Fibroblast of villous mesenchyme (primary cell): ENCODE data around the gene SLC6A13. TPM values are rescaled to one million over a fixed set of nuclear protein-coding genes. Genes with fewer than 3 reads are reported as not detected.

Source experiments
- DNase-seq: peaks from one replicate; pipeline ENCODE4 v3.0.0-alpha.2; 2010; ENCODE audit warnings: low read depth
- H3K4me3 ChIP-seq: 2 replicates; pipeline ENCODE4 v1.5.1; 2011; ENCODE audit warnings: low read depth, mild to moderate bottlenecking, low read length
- total RNA-seq: library from RNA; depleted of rRNA; stranded (reverse); fragments of >200 nt; gene quantifications from 2 replicates; pipeline ENCODE4 v1.2.3, GENCODE V29; 2012
- TF ChIP-seq, protein P1 (sequence below): IDR thresholded peaks from 2 replicates; pipeline ENCODE4 v1.5.1; 2012; ENCODE audit warnings: low read depth, mild to moderate bottlenecking, low read length; ENCODE audit not compliant: insufficient read depth

The SLC6A13 gene
- total RNA-seq, 1 donor: not detected

DNA sequence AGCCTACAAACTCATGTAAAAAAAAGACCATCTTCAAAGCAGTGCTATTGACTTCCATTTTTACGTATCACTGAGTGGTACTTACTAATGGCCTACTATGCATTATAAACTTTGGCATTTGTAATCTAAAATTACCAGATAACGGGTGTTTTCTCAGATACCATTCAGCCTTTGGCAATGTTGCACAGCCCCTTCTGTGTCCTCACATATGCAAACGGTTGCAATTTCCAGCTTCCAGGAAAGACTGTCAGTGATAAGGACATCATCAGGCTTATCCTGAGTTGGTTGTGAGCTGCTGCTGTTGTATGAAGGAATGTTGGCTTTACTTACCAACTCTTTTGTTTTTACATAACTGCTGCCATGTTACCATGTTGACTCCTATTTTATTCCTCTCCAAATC, 1.6 kb upstream of the SLC6A13 start:
- TF ChIP-seq, protein P1, sequence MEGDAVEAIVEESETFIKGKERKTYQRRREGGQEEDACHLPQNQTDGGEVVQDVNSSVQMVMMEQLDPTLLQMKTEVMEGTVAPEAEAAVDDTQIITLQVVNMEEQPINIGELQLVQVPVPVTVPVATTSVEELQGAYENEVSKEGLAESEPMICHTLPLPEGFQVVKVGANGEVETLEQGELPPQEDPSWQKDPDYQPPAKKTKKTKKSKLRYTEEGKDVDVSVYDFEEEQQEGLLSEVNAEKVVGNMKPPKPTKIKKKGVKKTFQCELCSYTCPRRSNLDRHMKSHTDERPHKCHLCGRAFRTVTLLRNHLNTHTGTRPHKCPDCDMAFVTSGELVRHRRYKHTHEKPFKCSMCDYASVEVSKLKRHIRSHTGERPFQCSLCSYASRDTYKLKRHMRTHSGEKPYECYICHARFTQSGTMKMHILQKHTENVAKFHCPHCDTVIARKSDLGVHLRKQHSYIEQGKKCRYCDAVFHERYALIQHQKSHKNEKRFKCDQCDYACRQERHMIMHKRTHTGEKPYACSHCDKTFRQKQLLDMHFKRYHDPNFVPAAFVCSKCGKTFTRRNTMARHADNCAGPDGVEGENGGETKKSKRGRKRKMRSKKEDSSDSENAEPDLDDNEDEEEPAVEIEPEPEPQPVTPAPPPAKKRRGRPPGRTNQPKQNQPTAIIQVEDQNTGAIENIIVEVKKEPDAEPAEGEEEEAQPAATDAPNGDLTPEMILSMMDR: no peak
- DNase-seq: no peak
- H3K4me3 ChIP-seq: no peak overlapping the region

DNA sequence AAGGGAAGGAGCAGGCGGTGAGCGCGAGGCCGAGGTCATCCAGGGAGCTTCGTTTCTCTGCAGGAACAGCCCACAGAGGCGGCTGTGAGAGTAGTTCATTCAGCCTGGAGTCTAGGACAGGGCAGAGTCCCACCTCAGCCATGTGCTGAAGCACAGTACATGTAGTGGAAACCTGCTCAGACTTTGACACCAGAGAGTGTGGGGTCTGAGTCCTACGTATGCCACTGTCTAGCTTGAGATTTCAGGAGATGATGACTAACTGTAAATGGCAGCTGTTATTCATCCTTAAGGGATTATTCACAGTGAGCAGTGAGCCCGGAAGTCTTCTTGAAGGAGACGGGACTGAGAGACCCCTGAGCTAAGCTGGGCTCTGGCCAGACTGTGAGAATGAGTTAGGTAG, 938 bp upstream of the SLC6A13 start:
- no peak overlapping the region for H3K4me3 ChIP-seq

DNA sequence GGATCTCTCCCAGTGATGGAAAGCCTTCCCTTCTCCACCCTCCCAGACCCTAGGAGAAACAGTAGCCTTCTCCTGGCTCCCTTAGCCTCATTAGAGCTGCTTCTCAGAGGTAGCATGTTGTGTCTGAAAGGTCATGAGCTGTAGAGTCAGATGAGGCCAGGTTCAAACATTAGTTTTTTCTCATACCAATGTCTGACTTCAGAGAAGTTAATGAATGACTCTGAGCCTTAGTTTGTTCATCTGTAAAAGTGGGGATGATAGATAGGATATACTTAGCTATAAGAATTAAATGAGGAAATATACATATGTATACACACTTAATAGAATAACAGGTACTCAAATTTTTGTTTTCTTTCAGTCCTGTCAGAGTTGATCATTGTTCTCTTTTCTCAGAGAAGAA, 523 bp downstream of the SLC6A13 start:
- H3K4me3 ChIP-seq: no peak overlapping the region
- no peak for DNase-seq
- TF ChIP-seq, protein P1: no peak

More for the DNA sequence above, 938 bp upstream of the SLC6A13 start:
- TF ChIP-seq, protein P1: no peak
- DNase-seq: no peak

DNA sequence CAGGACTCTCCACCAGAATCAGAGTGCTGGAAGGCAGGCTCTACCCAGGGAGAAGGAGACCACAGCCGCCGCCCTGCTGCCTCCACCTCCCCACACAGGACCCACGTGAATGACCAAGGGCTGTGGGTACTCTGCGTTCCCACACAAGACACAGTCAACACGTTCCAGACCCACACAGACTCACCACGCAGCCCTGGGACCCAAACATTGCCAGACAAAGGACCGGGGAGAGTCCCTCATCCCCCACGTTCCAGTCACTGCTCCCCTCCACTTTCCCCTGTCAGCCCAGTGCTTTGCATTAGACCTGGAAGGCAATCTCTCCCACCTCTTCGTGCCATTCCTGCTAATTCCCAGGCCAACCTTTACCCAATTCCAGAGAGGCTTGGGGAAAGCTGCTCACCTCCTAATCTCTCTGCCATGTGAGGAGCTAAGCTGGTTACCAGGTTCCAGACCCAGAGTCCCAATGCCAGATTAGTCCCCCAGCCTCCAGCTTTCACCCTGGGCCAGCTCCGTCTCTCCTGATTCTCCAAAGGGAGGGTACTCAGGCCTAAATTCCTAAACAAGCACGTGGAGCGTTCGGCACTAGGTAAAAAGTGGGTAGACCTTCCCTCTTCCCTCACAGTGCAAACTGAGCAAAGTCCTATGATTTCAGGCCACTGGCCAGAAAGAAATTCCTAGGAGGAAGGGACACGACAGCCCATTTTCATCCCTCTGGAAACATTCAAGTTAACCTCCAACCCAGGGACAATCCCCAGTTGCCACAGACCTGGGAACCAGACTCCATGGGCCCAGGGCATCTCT, 4.9 kb downstream of the SLC6A13 start:
- no peak overlapping the region for H3K4me3 ChIP-seq
- no peak for DNase-seq
- TF ChIP-seq, protein P1: no peak

DNA sequence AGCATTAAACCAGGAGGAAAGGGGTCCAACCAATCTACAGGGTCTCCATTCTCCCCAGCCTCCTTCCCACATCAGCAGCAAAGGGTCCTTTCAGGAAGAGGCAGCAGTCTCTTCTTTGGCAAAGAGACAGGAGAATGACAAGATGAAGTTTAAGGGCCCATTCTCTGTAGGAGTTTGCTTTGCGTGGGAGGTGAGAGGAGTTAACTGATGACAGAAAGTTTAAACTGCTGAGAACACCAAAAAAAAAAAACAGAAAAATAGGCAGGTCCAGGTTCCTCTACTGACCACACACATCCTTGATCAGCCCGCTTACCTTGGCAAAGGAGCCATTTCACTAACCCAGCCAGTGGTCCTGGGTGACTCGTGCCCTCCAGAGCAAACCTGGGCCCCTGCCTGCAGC, 5.7 kb downstream of the SLC6A13 start:
- no peak overlapping the region for H3K4me3 ChIP-seq
- TF ChIP-seq, protein P1: no peak
- DNase-seq: no peak

DNA sequence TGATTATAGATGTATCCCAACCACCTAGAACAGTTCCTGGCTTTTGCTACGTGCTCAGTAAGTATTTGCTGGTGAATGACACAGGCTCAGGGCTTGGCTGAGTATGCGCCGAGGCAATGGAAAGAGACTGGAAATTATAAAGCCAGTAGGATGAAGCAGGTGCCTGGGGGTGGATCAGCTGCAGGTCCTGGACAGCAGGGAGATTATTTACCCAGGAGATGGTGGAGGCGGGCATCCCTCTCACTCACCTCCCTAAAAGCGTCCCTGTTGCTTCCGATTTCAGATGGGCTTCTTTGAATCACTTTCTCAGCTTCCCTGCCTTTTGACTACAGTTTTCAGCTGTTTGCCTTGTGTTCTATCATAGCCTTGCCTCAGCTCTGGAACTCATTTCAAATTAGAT, 6.4 kb downstream of the SLC6A13 start:
- TF ChIP-seq, protein P1: no peak
- no peak for DNase-seq
- H3K4me3 ChIP-seq: no peak overlapping the region

DNA sequence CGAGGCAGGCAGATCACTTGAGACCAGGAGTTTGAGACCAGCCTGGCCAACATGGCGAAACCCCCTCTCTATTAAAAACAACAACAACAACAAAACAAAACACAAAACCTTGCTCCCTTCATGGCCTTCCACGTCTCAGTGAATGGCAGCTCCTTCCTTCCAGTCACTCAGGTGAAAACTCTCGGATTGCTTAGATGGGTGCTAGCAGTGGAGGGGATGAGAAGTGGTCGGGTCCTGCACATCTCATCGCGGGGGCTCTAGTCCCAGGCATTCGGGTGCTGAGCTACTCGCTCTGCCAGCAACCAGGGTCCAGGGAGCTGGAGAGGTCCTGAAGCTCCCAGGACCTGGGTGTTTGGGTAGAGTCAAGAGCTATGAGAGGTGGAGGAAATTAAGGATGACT, 7.7 kb downstream of the SLC6A13 start:
- no peak for DNase-seq
- H3K4me3 ChIP-seq: no peak overlapping the region
- TF ChIP-seq, protein P1: no peak
